GM23338 (cell line): Measurements from ENCODE around the gene ZCCHC24. TPM values are rescaled to one million over a fixed set of nuclear protein-coding genes. Genes with fewer than 3 reads are reported as not detected.

Experiments used
- ATAC-seq: fragments of 200-7000 bp; cut with Tn5 transposase; 3 replicates; pipeline ENCODE4 v1.9.1; 2020
- DNase-seq: peaks from one replicate; pipeline ENCODE4 v3.0.0-alpha.2; 2015; ENCODE audit warnings: low spot score
- H2AFZ ChIP-seq: fragments of 200-600 bp; sonication (generic); 2 replicates; pipeline ENCODE4 v1.8.0; 2016; ENCODE audit warnings: antibody characterized with exemption, mild to moderate bottlenecking, moderate library complexity
- H3F3A ChIP-seq: fragments of 200-600 bp; sonication (generic); replicated peaks from 2 replicates; pipeline ENCODE4 v1.8.0; 2017; ENCODE audit warnings: antibody characterized with exemption, mixed run types, low read depth
- H3K27ac ChIP-seq: fragments of 200-600 bp; sonication (generic); 2 replicates; pipeline ENCODE4 v1.6.1; 2016; ENCODE audit warnings: low read depth
- H3K27me3 ChIP-seq: fragments of 200-600 bp; sonication (generic); 2 replicates; pipeline ENCODE4 v1.8.0; 2016; ENCODE audit warnings: mild to moderate bottlenecking, mixed run types, moderate library complexity; ENCODE audit not compliant: insufficient read depth
- H3K36me3 ChIP-seq: fragments of 200-600 bp; sonication (generic); 2 replicates; pipeline ENCODE4 v1.8.0; 2016; ENCODE audit warnings: mild to moderate bottlenecking; ENCODE audit not compliant: insufficient read depth
- H3K4me1 ChIP-seq: fragments of 200-600 bp; sonication (generic); 2 replicates; pipeline ENCODE4 v1.8.0; 2016; ENCODE audit warnings: mild to moderate bottlenecking, moderate library complexity; ENCODE audit not compliant: insufficient read depth
- H3K4me2 ChIP-seq: fragments of 200-600 bp; sonication (generic); 2 replicates; pipeline ENCODE4 v1.7.1; 2017; ENCODE audit warnings: mixed run types
- H3K4me3 ChIP-seq: fragments of 200-600 bp; sonication (generic); 2 replicates; pipeline ENCODE4 v1.6.1; 2016; ENCODE audit warnings: mixed run types
- H3K79me2 ChIP-seq: fragments of 200-600 bp; sonication (generic); replicated peaks from 2 replicates; pipeline ENCODE4 v1.8.0; 2017; ENCODE audit warnings: mild to moderate bottlenecking; ENCODE audit not compliant: insufficient read depth
- H3K9me2 ChIP-seq: fragments of 200-600 bp; sonication (generic); 2 replicates; pipeline ENCODE4 v1.8.0; 2017; ENCODE audit not compliant: insufficient read depth
- H4K20me1 ChIP-seq: fragments of 200-600 bp; sonication (generic); replicated peaks from 2 replicates; pipeline ENCODE4 v1.8.0; 2017; ENCODE audit warnings: mild to moderate bottlenecking; ENCODE audit not compliant: insufficient read depth
- H3K27ac Mint-ChIP-seq: 2 replicates; pipeline ENCODE4 v1.8.0; 2020; ENCODE audit warnings: inconsistent platforms, mild to moderate bottlenecking, moderate library complexity, mixed read lengths
- H3K27me3 Mint-ChIP-seq: 3 replicates; pipeline ENCODE4 v1.8.0; 2022; ENCODE audit warnings: low read depth, mild to moderate bottlenecking, moderate library complexity, mixed read lengths, inconsistent platforms; ENCODE audit not compliant: insufficient read depth, poor library complexity
- H3K36me3 Mint-ChIP-seq: 3 replicates; pipeline ENCODE4 v1.8.0; 2021; ENCODE audit warnings: low read depth, mild to moderate bottlenecking, inconsistent platforms, moderate library complexity, mixed read lengths
- H3K4me1 Mint-ChIP-seq: 3 replicates; pipeline ENCODE4 v1.8.0; 2020; ENCODE audit warnings: mild to moderate bottlenecking, inconsistent platforms, mixed read lengths
- H3K4me3 Mint-ChIP-seq: 3 replicates; pipeline ENCODE4 v1.8.0; 2021; ENCODE audit warnings: moderate library complexity, mild to moderate bottlenecking, inconsistent platforms, mixed read lengths
- H3K9me3 Mint-ChIP-seq: 3 replicates; pipeline ENCODE4 v1.8.0; 2020; ENCODE audit warnings: moderate library complexity, mild to moderate bottlenecking, inconsistent platforms, mixed read lengths
- EZH2 ChIP-seq: fragments of 200-600 bp; sonication (generic); IDR thresholded peaks from one replicate; pipeline ENCODE4 v1.8.0; 2017; ENCODE audit warnings: antibody characterized with exemption, mild to moderate bottlenecking, low read depth; ENCODE audit not compliant: unreplicated experiment
- JUNB ChIP-seq: IDR thresholded peaks from one replicate; pipeline ENCODE4 v1.6.1; 2016; ENCODE audit warnings: antibody characterized with exemption; ENCODE audit not compliant: unreplicated experiment
- NANOG ChIP-seq: IDR thresholded peaks from 2 replicates; pipeline ENCODE4 v1.6.1; 2016; ENCODE audit warnings: antibody characterized with exemption, borderline replicate concordance
- POLR2AphosphoS5 ChIP-seq: IDR thresholded peaks from 2 replicates; pipeline ENCODE4 v1.6.1; 2016; ENCODE audit warnings: antibody characterized with exemption, low read depth
- STAT1 ChIP-seq: IDR thresholded peaks from one replicate; pipeline ENCODE4 v1.6.1; 2016; ENCODE audit warnings: antibody characterized with exemption; ENCODE audit not compliant: unreplicated experiment
- ZNF331 ChIP-seq: fragments of 250-450 bp; sonication (Bioruptor Pico); IDR thresholded peaks from 2 replicates; pipeline ENCODE4 v1.5.0; 2020; ENCODE audit warnings: low read depth, mild to moderate bottlenecking, moderate library complexity
- polyA plus RNA-seq: library from polyadenylated mRNA; unstranded; fragments of >200 nt; fragmentation: Nextera tagmentation; extraction: Ambion mirVana; gene quantifications from 2 replicates; pipeline ENCODE4 v1.2.1, GENCODE V29; 2016
- total RNA-seq: library from RNA; depleted of rRNA; stranded (reverse); fragments of >200 nt; shearing (Covaris generic); gene quantifications from 2 replicates; pipeline ENCODE4 v1.2.3, GENCODE V29; 2014
- TF ChIP-seq, protein P1 (sequence below), 2 experiments: fragments of 200-600 bp in 1 of 2; sonication (generic) in 1 of 2; conservative IDR thresholded peaks; 2 replicates each; pipeline versions ENCODE4 v1.5.1 to v1.6.1; 2016 to 2017; ENCODE audit warnings: antibody characterized with exemption in 2 of 2, low read depth in 2 of 2, mild to moderate bottlenecking in 2 of 2, moderate library complexity in 1 of 2
- TF ChIP-seq, protein P2 (sequence below): fragments of 250-450 bp; sonication (Bioruptor Pico); IDR thresholded peaks from 2 replicates; pipeline ENCODE4 v1.5.0; 2020; ENCODE audit warnings: mild to moderate bottlenecking, moderate library complexity

Gene ZCCHC24
- total and polyA plus RNA-seq, 2 experiments from 2014 or later = 2.0 to 10.1 TPM

DNA sequence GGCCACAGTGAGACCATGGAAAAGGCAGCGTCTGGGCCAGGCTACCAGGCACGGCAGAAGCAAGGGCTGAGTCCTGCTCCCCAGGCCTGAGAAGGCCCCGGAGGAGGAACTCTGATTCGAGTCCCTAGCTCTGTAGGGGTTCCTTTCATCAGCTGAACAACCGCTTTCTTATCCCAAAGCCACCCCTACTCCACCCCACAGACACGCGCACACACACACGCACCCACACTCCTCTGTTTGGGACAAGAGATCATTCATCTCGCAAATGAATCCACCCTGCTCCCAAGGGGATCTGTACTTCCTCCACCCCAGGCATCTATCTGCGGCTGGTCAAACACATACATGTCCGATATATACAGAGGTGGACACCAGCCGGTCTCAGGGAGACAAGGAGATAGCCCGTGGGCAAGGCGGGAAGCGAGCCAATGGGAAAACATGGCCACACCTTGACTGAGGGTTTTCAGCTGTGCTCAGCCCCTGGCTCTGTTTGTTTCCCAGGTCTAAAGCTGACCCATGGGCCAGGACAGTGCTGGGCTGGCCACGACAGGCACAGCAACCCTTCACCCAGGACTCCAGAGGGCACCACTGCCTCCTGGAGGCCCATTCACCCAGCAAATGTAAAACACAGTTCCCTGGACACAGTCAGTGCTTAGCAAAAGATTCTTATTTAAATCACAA is 7.3 kb downstream of the ZCCHC24 start:
- H3K27ac Mint-ChIP-seq = no peak overlapping the region
- peaks cover 23% of the 10 kb centered on the region for H3K4me1 Mint-ChIP-seq
- Histone ChIP-seq H3K79me2 (no peaks in the 10 kb centered on the region), H3K27me3 (peaks cover 2% of the 10 kb centered on the region; the same call in 1 of the 2 replicates), H3K4me2 (no peak overlapping the region), H3K36me3 (no peaks in the 10 kb centered on the region), H3K27ac (no peak overlapping the region), H3K4me3 (no peak overlapping the region), H3F3A (no peaks in the 10 kb centered on the region), H3K9me2 (no peaks in the 10 kb centered on the region), H2AFZ (no peak overlapping the region), H4K20me1 (no peaks in the 10 kb centered on the region; the same call in 1 of the 2 replicates), H3K4me1 (no peaks in the 10 kb centered on the region; the same call in 1 of the 2 replicates)
- DNase-seq (no peak), ATAC-seq (peak; percentile 54)
- no peaks in the 10 kb centered on the region for H3K9me3 Mint-ChIP-seq
- peaks cover 6% of the 10 kb centered on the region for H3K27me3 Mint-ChIP-seq
- H3K36me3 Mint-ChIP-seq = no peaks in the 10 kb centered on the region
- TF ChIP-seq ZNF331 (CRISPR knock-in tag) (no peak), EZH2 (no peak), NANOG (no peak)
- TF ChIP-seq, protein P1, sequence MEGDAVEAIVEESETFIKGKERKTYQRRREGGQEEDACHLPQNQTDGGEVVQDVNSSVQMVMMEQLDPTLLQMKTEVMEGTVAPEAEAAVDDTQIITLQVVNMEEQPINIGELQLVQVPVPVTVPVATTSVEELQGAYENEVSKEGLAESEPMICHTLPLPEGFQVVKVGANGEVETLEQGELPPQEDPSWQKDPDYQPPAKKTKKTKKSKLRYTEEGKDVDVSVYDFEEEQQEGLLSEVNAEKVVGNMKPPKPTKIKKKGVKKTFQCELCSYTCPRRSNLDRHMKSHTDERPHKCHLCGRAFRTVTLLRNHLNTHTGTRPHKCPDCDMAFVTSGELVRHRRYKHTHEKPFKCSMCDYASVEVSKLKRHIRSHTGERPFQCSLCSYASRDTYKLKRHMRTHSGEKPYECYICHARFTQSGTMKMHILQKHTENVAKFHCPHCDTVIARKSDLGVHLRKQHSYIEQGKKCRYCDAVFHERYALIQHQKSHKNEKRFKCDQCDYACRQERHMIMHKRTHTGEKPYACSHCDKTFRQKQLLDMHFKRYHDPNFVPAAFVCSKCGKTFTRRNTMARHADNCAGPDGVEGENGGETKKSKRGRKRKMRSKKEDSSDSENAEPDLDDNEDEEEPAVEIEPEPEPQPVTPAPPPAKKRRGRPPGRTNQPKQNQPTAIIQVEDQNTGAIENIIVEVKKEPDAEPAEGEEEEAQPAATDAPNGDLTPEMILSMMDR (conservative IDR thresholded peaks at IDR 0.05; ENCODE audit: low read depth in 2 of 2) = peak; percentile 40 to 56
- H3K4me3 Mint-ChIP-seq = no peak overlapping the region

DNA sequence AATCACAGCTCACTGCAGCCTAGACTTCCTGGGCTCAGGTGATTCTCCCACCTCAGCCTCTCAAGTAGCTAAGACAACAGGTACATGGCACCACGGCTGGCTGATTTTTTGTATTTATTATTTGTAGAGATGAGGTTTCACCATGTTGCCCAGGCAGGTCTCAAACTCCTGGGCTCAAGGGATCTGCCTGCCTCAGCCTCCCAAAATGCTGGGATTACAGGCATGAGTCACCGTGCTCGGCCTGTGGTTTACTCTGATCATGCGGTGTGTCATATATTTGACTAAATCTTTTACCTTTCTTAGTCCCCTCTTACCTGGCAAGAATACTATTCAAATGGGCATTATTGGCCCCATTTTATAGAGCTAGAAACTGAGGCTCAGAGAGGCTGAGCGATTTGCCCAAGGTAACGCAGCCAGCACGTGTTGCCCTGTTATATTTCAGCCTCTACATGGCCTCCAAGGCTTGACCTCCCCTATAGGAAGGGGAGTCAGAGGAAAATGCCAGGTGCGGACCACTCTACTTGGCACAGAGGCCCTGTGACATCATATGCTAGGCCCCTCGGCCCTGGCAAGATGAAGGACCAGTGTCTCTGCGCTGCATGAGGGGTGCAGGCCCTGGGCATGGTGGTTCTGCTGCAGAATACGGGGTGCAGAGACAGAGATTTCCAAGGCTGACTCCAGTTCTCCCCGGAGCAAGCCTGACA is 8.2 kb downstream of the ZCCHC24 start:
- H4K20me1 ChIP-seq = no peaks in the 10 kb centered on the region; the same call in 1 of the 2 replicates
- H3K79me2 ChIP-seq = no peaks in the 10 kb centered on the region

More for the DNA sequence above, 8.2 kb downstream of the ZCCHC24 start:
- H3F3A ChIP-seq = no peaks in the 10 kb centered on the region
- H3K27me3 ChIP-seq = no peaks in the 10 kb centered on the region
- H2AFZ ChIP-seq = no peak overlapping the region
- Mint-ChIP-seq H3K27ac (no peak overlapping the region), H3K9me3 (no peaks in the 10 kb centered on the region), H3K27me3 (peaks cover 6% of the 10 kb centered on the region), H3K4me3 (no peak overlapping the region), H3K36me3 (no peaks in the 10 kb centered on the region), H3K4me1 (peaks cover 23% of the 10 kb centered on the region)
- DNase-seq (no peak), ATAC-seq (no peak)
- no peaks in the 10 kb centered on the region; the same call in 1 of the 2 replicates for H3K4me1 ChIP-seq
- H3K36me3 ChIP-seq = no peaks in the 10 kb centered on the region
- H3K4me2 ChIP-seq = no peak overlapping the region
- no peak for TF ChIP-seq JUNB
- TF ChIP-seq, protein P1 (conservative IDR thresholded peaks at IDR 0.05; ENCODE audit: low read depth in 2 of 2) = no peak
- no peak for TF ChIP-seq STAT1
- TF ChIP-seq, protein P2, sequence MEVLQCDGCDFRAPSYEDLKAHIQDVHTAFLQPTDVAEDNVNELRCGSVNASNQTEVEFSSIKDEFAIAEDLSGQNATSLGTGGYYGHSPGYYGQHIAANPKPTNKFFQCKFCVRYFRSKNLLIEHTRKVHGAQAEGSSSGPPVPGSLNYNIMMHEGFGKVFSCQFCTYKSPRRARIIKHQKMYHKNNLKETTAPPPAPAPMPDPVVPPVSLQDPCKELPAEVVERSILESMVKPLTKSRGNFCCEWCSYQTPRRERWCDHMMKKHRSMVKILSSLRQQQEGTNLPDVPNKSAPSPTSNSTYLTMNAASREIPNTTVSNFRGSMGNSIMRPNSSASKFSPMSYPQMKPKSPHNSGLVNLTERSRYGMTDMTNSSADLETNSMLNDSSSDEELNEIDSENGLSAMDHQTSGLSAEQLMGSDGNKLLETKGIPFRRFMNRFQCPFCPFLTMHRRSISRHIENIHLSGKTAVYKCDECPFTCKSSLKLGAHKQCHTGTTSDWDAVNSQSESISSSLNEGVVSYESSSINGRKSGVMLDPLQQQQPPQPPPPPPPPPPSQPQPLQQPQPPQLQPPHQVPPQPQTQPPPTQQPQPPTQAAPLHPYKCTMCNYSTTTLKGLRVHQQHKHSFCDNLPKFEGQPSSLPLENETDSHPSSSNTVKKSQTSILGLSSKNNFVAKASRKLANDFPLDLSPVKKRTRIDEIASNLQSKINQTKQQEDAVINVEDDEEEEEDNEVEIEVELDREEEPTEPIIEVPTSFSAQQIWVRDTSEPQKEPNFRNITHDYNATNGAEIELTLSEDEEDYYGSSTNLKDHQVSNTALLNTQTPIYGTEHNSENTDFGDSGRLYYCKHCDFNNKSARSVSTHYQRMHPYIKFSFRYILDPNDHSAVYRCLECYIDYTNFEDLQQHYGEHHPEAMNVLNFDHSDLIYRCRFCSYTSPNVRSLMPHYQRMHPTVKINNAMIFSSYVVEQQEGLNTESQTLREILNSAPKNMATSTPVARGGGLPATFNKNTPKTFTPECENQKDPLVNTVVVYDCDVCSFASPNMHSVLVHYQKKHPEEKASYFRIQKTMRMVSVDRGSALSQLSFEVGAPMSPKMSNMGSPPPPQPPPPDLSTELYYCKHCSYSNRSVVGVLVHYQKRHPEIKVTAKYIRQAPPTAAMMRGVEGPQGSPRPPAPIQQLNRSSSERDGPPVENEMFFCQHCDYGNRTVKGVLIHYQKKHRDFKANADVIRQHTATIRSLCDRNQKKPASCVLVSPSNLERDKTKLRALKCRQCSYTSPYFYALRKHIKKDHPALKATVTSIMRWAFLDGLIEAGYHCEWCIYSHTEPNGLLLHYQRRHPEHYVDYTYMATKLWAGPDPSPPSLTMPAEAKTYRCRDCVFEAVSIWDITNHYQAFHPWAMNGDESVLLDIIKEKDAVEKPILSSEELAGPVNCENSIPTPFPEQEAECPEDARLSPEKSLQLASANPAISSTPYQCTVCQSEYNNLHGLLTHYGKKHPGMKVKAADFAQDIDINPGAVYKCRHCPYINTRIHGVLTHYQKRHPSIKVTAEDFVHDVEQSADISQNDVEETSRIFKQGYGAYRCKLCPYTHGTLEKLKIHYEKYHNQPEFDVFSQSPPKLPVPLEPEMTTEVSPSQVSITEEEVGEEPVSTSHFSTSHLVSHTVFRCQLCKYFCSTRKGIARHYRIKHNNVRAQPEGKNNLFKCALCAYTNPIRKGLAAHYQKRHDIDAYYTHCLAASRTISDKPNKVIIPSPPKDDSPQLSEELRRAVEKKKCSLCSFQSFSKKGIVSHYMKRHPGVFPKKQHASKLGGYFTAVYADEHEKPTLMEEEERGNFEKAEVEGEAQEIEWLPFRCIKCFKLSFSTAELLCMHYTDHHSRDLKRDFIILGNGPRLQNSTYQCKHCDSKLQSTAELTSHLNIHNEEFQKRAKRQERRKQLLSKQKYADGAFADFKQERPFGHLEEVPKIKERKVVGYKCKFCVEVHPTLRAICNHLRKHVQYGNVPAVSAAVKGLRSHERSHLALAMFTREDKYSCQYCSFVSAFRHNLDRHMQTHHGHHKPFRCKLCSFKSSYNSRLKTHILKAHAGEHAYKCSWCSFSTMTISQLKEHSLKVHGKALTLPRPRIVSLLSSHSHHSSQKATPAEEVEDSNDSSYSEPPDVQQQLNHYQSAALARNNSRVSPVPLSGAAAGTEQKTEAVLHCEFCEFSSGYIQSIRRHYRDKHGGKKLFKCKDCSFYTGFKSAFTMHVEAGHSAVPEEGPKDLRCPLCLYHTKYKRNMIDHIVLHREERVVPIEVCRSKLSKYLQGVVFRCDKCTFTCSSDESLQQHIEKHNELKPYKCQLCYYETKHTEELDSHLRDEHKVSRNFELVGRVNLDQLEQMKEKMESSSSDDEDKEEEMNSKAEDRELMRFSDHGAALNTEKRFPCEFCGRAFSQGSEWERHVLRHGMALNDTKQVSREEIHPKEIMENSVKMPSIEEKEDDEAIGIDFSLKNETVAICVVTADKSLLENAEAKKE (CRISPR knock-in tag) = no peak
- no peak for TF ChIP-seq NANOG
- TF ChIP-seq POLR2AphosphoS5 = no peak
- TF ChIP-seq ZNF331 (CRISPR knock-in tag) = no peak
- H3K27ac ChIP-seq = no peak overlapping the region
- no peaks in the 10 kb centered on the region for H3K9me2 ChIP-seq
- no peak overlapping the region for H3K4me3 ChIP-seq
